Sciatic nerve (tissue), 2 donors: Measurements from ENCODE around the gene SH2D1A. TPM values are rescaled to one million over a fixed set of nuclear protein-coding genes. Genes with fewer than 3 reads are reported as not detected.
"Not testable (repeated sequence)": the region's sequence is repeated elsewhere in the genome, so short reads cannot be mapped to it uniquely, and the experiment has no call there.

Experiments used
- ATAC-seq: fragments of 200-7000 bp; cut with Tn5 transposase; one replicate; pipeline ENCODE4 v1.9.1; 2020; ENCODE audit warnings: mild to moderate bottlenecking, moderate library complexity
- DNase-seq: peaks from one replicate; pipeline ENCODE4 v3.0.0-alpha.2; 2020; ENCODE audit warnings: low spot score
- intact Hi-C: fragments of 100-400 bp; cut with DNase I; formaldehyde crosslinking; loops from one replicate; pipeline ENCODE4 v1.14.2; 2022
- total RNA-seq: library from RNA; stranded (reverse); fragmentation: NEBNext Ultra II Directional; extraction: Animal tissue kit (Norgen Biotek cat#: 25700); gene quantifications from one replicate; pipeline ENCODE4 v1.2.1, GENCODE V29; 2021
- donor health status: DM: no; HTN: no; CAD: no.
- donor health status: DM: no; HTN: no; CAD: no.

The SH2D1A gene
- 1.2 TPM for total RNA-seq

DNA sequence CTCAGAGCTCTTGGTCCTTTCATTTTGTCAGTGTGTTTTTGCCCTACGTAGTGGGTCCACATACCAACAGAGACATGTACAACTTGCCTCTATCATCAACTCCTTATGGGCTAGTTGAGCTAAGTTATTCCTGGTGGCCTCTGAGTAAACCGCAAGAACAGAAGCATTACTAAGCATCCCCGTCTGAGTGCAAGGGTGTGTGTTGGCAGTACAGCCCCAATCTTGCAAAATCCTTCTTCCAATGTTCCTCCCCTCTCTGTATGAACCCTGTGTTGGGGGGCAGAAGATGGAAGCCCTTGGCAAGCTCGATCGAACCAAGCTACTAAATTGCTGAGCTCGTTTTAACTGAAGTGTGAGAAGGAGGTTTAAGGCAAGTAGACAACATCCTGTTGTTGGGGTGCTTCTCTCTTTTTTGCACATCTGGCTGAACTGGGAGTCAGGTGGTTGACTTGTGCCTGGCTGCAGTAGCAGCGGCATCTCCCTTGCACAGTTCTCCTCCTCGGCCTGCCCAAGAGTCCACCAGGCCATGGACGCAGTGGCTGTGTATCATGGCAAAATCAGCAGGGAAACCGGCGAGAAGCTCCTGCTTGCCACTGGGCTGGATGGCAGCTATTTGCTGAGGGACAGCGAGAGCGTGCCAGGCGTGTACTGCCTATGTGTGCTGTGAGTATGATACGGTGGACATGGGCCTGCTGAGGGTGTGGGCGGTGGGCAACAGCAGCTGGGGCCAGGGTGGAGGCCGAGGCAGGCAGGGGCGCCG is at the start of gene SH2D1A:
Gene SH2D1A (plus strand): TSS at position 447 of the 760 bp plus-strand sequence. CDS start 80 bp downstream, at position 527.
- no peak for ATAC-seq
- intact Hi-C loops = no loop called here
- no peak for DNase-seq

- DNase-seq, ATAC-seq, intact Hi-C loops: not testable (repeated sequence)
These were observed 47.0 kb upstream of the SH2D1A start for GRCh38 chrX:124299323-124299722.

DNA sequence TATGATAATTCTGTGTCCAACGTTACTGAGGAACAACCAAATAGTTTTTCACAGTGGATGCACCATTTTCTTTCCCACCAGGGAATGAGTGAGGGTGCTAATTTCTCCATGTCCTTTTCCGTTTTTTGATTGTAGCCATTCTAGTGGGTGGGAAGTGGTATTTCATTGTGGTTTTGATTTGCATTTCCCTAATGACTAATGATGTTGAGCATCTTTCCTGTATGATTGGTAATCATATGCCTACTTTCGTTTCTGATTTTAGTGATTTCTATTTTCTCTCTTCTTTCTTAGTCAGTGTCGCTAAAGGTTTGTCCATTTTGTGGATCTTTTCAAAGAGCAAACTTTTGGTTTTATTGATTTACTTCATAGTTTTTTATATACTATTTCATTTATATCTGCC is 46.0 kb upstream of the SH2D1A start:
- intact Hi-C loops = no loop called here

DNA sequence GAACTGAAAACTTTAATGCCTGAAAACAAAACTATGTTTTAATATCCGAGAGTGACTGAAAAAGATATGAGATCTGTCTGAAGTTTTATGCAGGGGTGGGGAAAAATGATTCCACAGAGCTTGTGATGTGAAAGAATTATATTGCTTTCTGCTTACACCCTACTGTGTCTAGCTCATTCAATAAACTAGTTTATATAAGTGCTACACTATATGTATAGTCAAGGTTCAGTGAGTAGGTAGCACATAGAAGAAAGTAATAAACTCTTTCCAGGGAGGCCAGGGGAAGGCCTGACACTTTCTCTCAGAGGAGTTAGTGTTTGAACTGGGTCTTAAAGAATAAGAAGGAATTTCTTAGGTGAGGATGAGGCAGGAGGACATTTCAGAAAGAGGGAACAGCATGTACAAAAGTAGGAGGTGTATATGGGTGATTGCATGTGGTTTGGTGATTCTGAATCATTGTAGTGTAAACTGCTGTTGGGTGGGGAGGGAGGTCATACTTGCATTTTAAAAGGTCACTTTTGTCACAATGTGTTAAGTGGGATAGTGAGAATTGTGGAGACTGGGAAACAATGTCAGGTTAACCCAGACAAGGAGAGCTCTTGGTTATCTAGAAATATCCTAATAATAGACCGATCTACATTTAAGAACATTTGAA is 39.0 kb upstream of the SH2D1A start:
- intact Hi-C loops = no loop called here
- DNase-seq (no peak), ATAC-seq (no peak)

More for the DNA sequence above, 46.0 kb upstream of the SH2D1A start:
- ATAC-seq (no peak), DNase-seq (no peak)

DNA sequence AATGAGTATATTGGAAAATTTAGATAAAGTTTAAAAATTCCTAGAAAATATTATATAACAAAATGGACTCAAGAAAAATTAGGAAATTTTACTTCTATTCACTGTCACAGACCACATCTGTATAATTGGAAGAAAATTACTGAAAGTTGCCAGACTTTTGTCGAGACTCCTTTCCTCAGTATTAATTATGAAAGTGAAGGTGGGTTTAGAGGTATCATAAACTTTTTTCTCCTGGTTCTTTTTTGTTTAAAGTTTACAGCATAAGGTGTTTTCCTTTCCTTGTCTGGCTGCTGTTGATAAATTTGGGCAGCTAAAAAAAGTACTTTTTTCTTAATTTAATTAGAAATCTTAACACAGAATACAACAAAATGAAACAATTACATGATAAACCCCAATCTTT is 20.6 kb upstream of the SH2D1A start:
- DNase-seq (no peak), ATAC-seq (no peak)
- intact Hi-C loops = no loop called here

DNA sequence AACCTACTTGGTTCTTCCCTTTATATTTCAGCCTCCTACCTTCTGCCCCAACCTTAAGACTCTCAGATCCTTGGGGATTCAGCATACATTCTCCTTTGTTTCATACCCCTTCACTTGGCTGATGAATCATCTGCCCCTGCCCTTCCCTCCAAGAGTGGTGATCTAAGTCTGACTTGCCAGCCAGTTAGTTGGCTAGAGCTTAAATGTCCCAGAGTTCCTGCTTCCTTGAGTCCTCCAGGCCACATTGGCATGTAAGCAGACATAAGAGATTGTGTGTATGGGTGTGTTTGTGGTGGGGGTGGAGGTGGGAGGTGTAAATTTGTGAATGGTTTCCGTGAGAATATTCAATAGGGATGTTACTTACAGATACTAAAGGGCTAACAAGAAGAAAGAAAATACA is 17.6 kb upstream of the SH2D1A start:
- intact Hi-C loops = no loop called here
- DNase-seq (no peak), ATAC-seq (no peak)

- no peak for ATAC-seq
- intact Hi-C loops = no loop called here
- DNase-seq = no peak
These were observed 13.6 kb upstream of the SH2D1A start, which contains the start of gene TEX13D for GRCh38 chrX:124332481-124333424. Gene TEX13D, plus strand, starts transcription at chrX:124332660. Its CDS starts 258 bp downstream, at chrX:124332918.

DNA sequence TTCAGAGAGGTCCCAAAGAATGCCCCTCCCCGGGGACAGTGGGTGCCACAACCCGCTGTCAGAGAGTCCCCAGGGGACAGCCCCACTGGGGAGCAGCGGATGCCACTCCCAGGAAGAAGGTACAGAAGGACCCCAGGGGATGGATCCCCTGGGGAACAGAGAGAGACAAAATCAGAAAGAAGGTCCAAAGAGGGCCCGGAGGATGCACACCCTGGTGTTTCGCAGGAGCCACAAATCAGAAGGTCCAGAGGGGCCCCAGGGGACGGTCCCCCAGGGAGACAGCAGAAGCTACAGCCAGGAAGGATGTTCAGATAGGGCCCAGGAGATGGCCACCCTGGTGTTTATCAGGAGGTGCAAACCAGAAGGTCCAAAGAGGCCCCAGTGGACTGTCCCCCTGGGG is 12.5 kb upstream of the SH2D1A start:
- intact Hi-C loops = no loop called here
- ATAC-seq (no peak), DNase-seq (no peak)

DNA sequence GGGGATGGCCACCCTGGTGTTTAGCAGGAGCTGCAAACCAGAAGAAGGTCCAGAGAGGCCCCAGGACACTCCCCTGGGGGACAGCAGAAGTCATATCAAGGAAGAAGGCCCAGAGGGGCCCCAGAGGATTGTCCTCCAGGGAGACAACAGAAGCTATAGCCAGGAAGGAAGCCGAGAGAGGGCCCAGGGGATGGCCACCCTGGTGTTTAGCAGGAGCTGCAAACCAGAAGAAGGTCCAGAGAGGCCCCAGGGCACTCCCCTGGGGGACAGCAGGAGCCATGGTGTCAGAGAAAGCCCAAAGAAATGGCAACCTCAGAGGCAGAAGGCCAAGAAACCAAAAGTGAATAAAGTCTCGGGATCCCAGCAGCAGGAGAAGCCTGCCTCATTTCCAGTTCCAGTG is 11.8 kb upstream of the SH2D1A start:
- intact Hi-C loops, DNase-seq, ATAC-seq: not testable (repeated sequence)

GRCh38 chrX:124335598-124335997 is 10.8 kb upstream of the SH2D1A start:
- intact Hi-C loops = no loop called here
- no peak for DNase-seq
- no peak for ATAC-seq

DNA sequence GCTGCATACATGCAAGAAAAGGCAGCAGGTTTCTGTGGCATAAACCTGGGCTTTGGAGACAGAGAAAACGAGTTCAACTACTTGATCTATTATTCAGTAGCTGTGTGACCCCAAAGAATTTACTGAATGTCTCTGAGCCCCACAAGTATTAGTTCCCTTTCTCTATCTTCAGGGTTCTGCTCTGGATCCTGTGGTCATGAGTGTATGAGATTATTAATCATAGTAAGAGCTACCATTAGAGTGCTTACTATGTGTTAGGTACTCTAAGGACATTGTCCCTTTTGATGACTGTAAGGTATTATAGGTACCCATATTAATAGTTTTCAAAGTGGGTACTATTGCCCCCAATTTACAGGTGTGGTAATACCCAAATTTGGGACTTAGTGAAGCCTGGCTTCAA is 8.4 kb upstream of the SH2D1A start:
- no peak for ATAC-seq
- no peak for DNase-seq
- intact Hi-C loops = no loop called here

DNA sequence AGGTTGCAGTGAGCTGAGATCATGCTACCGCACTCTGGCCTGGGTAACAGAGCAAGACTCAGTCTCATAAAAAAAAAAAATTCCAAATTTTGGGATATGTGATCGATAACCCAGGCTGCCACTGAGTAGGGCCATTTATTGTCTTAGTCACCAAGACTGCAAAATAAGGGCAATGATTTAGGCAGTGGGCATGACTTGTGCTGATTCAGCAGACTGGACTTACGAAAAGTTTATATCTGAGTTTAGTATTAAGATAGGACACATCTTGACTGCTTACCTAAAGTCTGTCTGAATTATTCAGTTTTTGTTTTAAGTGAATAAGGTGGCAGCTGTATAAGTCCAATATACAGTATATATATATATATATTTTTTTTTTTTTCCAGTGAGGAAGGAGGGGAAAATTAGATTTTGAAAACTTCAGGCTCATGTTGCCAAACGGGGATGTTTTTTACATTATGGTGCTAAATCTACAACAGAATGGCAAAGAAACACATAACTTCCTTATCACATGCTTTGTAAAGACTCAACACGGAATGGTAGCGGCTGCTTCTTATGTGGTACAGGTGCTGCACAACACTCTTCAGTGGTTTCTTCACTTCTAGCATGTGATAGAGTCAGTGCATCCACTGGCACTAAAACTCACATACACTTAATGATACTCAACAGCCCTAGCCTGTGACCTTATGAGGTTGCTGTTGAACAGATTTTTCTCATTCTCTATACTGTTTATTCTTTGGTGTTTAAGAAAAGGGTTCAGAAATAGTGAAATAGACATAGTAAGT is 7.4 kb upstream of the SH2D1A start:
- DNase-seq = no peak
- no peak for ATAC-seq
- intact Hi-C loops = no loop called here

GRCh38 chrX:124341396-124342132 is 4.8 kb upstream of the SH2D1A start:
- no peak for DNase-seq
- ATAC-seq = no peak
- intact Hi-C loops = no loop called here

- ATAC-seq = no peak
- intact Hi-C loops = no loop called here
- no peak for DNase-seq
These were observed 4.0 kb upstream of the SH2D1A start for GRCh38 chrX:124342174-124342867.

DNA sequence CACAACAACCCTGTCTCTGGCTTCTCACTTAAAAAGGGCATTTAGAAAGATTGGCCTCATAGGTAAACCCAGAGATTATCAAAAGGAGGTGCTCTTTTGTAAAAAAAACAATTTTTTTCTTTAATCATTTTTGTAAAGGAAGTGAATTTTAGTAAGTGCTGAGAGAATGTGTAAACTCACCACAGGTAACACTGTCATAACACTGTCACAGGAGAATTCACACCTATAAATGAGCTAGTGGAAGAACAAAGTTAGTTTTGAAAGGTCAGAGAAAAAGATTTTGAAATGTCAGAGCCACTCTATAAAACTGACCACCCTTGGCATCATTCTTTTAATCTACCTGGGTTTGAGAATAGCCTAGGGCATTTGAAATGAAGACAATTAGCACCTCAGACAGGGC is 3.3 kb upstream of the SH2D1A start:
- ATAC-seq (no peak), DNase-seq (no peak)
- intact Hi-C loops = no loop called here

DNA sequence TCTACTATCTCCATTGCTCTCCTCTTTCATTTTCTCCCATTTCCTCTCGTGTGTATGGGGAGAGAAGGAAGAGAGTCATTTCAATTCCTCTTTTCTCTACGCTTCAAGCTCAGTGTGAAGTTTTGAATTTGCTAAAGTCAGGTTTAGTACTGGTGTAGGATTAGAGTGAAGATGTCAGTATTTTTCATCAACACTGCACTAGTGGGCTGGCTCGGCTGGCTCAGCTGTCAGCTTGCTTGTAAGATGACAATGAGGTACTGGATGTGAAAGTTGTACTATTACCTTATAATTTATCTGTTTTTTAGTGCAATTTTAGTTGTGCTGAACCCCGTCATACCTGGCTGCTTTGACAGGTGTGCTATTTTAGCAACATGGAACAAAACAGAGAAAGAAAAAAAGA is 2.1 kb upstream of the SH2D1A start:
- intact Hi-C loops = no loop called here
- ATAC-seq (no peak), DNase-seq (no peak)

GRCh38 chrX:124346877-124347241 is 496 bp downstream of the SH2D1A start:
- intact Hi-C loops = no loop called here
- no peak for DNase-seq
- ATAC-seq = no peak

- no peak for ATAC-seq
- intact Hi-C loops = no loop called here
- DNase-seq = no peak
These were observed 879 bp downstream of the SH2D1A start for GRCh38 chrX:124347242-124347641.
